Nephron (organoid): ENCODE data around the gene RAB40C.
A peak's percentile ranks its signal among the peaks of the same experiment; 100 is the strongest.

Experiments
- H3K27ac Mint-ChIP-seq, 3 experiments: 2 replicates each; pipeline ENCODE4 v1.8.0; 2020; ENCODE audit warnings: mixed read lengths in 3 of 3, mild to moderate bottlenecking in 2 of 3, moderate library complexity in 1 of 3
- H3K27me3 Mint-ChIP-seq: 2 replicates; pipeline ENCODE4 v1.8.0; 2021; ENCODE audit warnings: low read depth, mild to moderate bottlenecking, moderate library complexity, mixed read lengths
- H3K36me3 Mint-ChIP-seq: 2 replicates; pipeline ENCODE4 v1.8.0; 2020; ENCODE audit warnings: low read depth, mixed read lengths
- H3K4me1 Mint-ChIP-seq: 2 replicates; pipeline ENCODE4 v1.8.0; 2020; ENCODE audit warnings: mixed read lengths
- H3K4me3 Mint-ChIP-seq, 3 experiments: 2 replicates each; pipeline ENCODE4 v1.8.0; 2020; ENCODE audit warnings: mild to moderate bottlenecking in 3 of 3, mixed read lengths in 3 of 3, moderate library complexity in 2 of 3
- H3K9me3 Mint-ChIP-seq: 2 replicates; pipeline ENCODE4 v1.8.0; 2020; ENCODE audit warnings: mixed read lengths
- CTCF ChIP-seq, 3 experiments: fragments of 200-600 bp; sonication (generic); IDR thresholded peaks; one replicate each; pipeline ENCODE4 v1.5.0; 2021; ENCODE audit warnings: antibody characterized with exemption in 3 of 3; ENCODE audit not compliant: unreplicated experiment in 3 of 3

Gene RAB40C

DNA sequence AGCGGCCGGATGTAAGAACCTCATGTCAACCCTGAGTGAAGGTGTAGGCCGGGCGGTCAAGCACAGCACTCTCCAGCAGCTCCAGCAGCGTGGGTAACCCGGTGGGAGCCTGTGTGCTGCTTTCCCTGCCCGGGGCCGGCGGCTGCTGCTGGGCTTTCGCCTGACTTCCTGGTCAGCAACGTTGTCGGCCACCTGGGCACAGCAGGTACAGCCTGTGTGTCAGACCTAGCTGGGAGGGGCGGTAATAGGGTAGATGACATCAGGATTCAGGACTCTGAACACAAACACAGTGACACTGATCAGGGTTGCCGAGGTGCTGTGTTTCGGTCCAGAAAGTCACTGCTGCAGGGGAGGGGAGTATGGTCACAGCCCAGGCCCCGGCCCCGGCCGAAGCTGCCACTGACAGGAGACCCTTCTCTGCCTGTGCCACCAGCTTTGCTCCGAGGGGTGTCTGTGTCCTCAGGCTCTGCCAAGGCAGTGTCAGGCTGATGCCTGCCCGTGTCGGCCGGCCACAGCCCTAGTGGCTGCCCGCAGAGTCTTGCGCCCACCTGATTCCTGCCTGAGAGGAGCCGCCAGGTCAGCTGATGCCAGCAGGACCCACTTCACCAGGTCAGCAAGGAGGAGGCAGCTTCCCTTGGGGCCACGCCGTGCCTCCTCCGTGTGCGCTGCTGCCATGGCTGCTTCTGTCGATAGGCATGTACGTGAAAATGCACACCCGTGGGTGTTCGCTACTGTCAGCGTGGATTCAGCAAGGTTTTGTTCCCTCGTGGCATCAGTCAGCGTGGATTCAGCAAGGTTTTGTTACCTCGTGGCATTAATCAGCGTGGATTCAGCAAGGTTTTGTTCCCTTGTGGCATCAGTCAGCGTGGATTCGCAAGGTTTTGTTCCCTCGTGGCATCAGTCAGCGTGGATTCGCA is 9.2 kb downstream of the RAB40C start:
- no peak for TF ChIP-seq CTCF (IDR thresholded peaks at IDR 0.05; ENCODE audit: unreplicated experiment in 3 of 3)
- H3K9me3 Mint-ChIP-seq = peaks cover 2% of the 10 kb centered on the region
- H3K27me3 Mint-ChIP-seq = peaks cover 3% of the 10 kb centered on the region
- H3K27ac Mint-ChIP-seq = no peak overlapping the region
- no peak overlapping the region for H3K4me3 Mint-ChIP-seq
- H3K36me3 Mint-ChIP-seq = peaks cover 49% of the 10 kb centered on the region
- peaks cover 6% of the 10 kb centered on the region for H3K4me1 Mint-ChIP-seq

- Mint-ChIP-seq H3K27me3 (peaks cover 3% of the 10 kb centered on the region), H3K27ac (no peak overlapping the region), H3K4me3 (no peak overlapping the region), H3K4me1 (no peaks in the 10 kb centered on the region), H3K36me3 (peaks cover 55% of the 10 kb centered on the region), H3K9me3 (peaks cover 11% of the 10 kb centered on the region)
- TF ChIP-seq CTCF (IDR thresholded peaks at IDR 0.05; ENCODE audit: unreplicated experiment in 3 of 3) = peak in 2 of 3 experiments; percentile 20 to 25
These were observed 10.9 kb downstream of the RAB40C start for GRCh38 chr16:600781-601180.

DNA sequence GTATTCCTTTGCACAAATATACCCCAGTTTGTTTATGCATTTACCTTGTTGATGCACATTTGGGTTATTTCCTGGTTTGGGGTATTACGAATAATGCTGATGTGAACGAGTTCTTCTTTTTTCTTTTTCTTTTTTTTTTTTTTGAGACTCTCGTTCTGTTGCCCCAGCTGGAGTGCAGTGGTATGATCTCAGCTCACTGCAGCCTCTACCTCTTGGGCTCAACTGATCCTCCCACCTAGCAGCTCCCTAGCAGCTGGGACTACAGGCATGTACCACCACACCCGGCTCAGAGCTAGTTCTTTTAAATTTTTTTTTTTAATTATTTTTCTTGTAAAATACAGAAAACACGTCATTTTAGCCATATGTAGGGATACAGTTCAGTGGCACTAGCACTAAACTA is 14.1 kb downstream of the RAB40C start:
- H3K36me3 Mint-ChIP-seq = peaks cover 46% of the 10 kb centered on the region
- no peaks in the 10 kb centered on the region for H3K4me1 Mint-ChIP-seq
- H3K27ac Mint-ChIP-seq = peak overlapping the region in 1 of 3 experiments; percentile 44
- TF ChIP-seq CTCF (IDR thresholded peaks at IDR 0.05; ENCODE audit: unreplicated experiment in 3 of 3) = no peak
- peaks cover 11% of the 10 kb centered on the region for H3K9me3 Mint-ChIP-seq
- no peak overlapping the region for H3K4me3 Mint-ChIP-seq
- H3K27me3 Mint-ChIP-seq = peaks cover 3% of the 10 kb centered on the region

GRCh38 chr16:606656-607307 is 16.9 kb downstream of the RAB40C start:
- no peaks in the 10 kb centered on the region for H3K4me1 Mint-ChIP-seq
- no peak overlapping the region for H3K27ac Mint-ChIP-seq
- H3K36me3 Mint-ChIP-seq = peaks cover 38% of the 10 kb centered on the region
- peaks cover 11% of the 10 kb centered on the region for H3K9me3 Mint-ChIP-seq
- no peak for TF ChIP-seq CTCF (IDR thresholded peaks at IDR 0.05; ENCODE audit: unreplicated experiment in 3 of 3)
- no peak overlapping the region for H3K4me3 Mint-ChIP-seq
- H3K27me3 Mint-ChIP-seq = no peaks in the 10 kb centered on the region

- Mint-ChIP-seq H3K36me3 (peaks cover 33% of the 10 kb centered on the region), H3K27ac (peak overlapping the region in 1 of 3 experiments; percentile 13), H3K4me1 (no peaks in the 10 kb centered on the region), H3K4me3 (no peak overlapping the region), H3K9me3 (peaks cover 9% of the 10 kb centered on the region), H3K27me3 (no peaks in the 10 kb centered on the region)
- no peak for TF ChIP-seq CTCF (IDR thresholded peaks at IDR 0.05; ENCODE audit: unreplicated experiment in 3 of 3)
These were observed 18.2 kb downstream of the RAB40C start for GRCh38 chr16:608019-608418.
